HCT116 (cell line): ENCODE data around the gene CCNYL1. TPM values are rescaled to one million over a fixed set of nuclear protein-coding genes. Genes with fewer than 3 reads are reported as not detected.

Experiments
- ATAC-seq: fragments of 200-7000 bp; cut with Tn5 transposase; 2 replicates; pipeline ENCODE4 v1.9.1; 2020; ENCODE audit warnings: mild to moderate bottlenecking, moderate library complexity
- BruUV-seq: library from RNA; stranded (reverse); fragments of 400-500 nt; replicated peaks from 2 replicates; lab custom pipeline; 2021; lab: Mats Ljungman, UMichigan
- CTCF ChIA-PET: fragments of 300-600 bp; sonication (Branson Sonifier 250); formaldehyde crosslinking; loops from one replicate; lab custom pipeline; 2021; ENCODE audit warnings: antibody characterized with exemption; lab: Charles Lee
- POLR2A ChIA-PET: fragments of 300-600, 350-600 bp; sonication (Branson Sonifier 250); formaldehyde crosslinking; loops from one replicate; lab custom pipeline; 2021; ENCODE audit warnings: antibody characterized with exemption; lab: Charles Lee
- RAD21 ChIA-PET, 2 experiments: fragments of 300-600 bp; sonication (Branson Sonifier 250); formaldehyde crosslinking; loops; one replicate each; lab custom pipeline; 2023; ENCODE audit warnings: low total read pairs in 2 of 2; ENCODE audit not compliant: uncharacterized antibody in 2 of 2, unreplicated experiment in 2 of 2, low non-redundant PET in 1 of 2; lab: Charles Lee
- DNase-seq: peaks from one replicate; pipeline ENCODE4 v3.0.0-alpha.2; 2010; ENCODE audit warnings: low read depth, low spot score
- H2AFZ ChIP-seq: fragments of 200-600 bp; shearing (Covaris generic), sonication (generic); 2 replicates; pipeline ENCODE4 v1.6.1; 2017; ENCODE audit warnings: low read depth, mixed run types, mixed read lengths, antibody characterized with exemption, low read length; ENCODE audit not compliant: poor library complexity, severe bottlenecking
- H3K27ac ChIP-seq: 2 replicates; pipeline ENCODE4 v1.5.1; 2012; ENCODE audit warnings: low read depth, low read length
- H3K27me3 ChIP-seq: fragments of 200-600 bp; sonication (generic); 2 replicates; pipeline ENCODE4 v1.6.1; 2016; ENCODE audit warnings: mixed run types, low read length, mixed read lengths; ENCODE audit not compliant: insufficient read depth
- H3K36me3 ChIP-seq, 2 experiments: fragments of 200-500 bp in 1 of 2; fragments of 200-600 bp in 1 of 2; sonication (Bioruptor generic) in 1 of 2; sonication (generic) in 1 of 2; 2 replicates each; pipeline versions ENCODE4 v1.5.1 to v1.6.1; 2014 to 2016; ENCODE audit warnings: low read length in 2 of 2, inconsistent platforms in 1 of 2, mixed read lengths in 1 of 2, mixed run types in 1 of 2; ENCODE audit not compliant: insufficient read depth in 2 of 2, control insufficient read depth in 1 of 2
- H3K4me1 ChIP-seq, 2 experiments: fragments of 200-600 bp in 1 of 2; sonication (generic) in 1 of 2; 2 replicates each; pipeline versions ENCODE4 v1.5.1 to v1.6.1; 2012 to 2017; ENCODE audit warnings: low read length in 2 of 2, inconsistent platforms in 1 of 2, mild to moderate bottlenecking in 1 of 2, mixed read lengths in 1 of 2, mixed run types in 1 of 2, moderate library complexity in 1 of 2; ENCODE audit not compliant: insufficient read depth in 2 of 2, control insufficient read depth in 1 of 2
- H3K4me2 ChIP-seq: fragments of 200-600 bp; sonication (generic); 2 replicates; pipeline ENCODE4 v1.6.1; 2017; ENCODE audit warnings: mixed run types, low read length, mixed read lengths
- H3K4me3 ChIP-seq, 2 experiments: fragments of 200-600 bp in 1 of 2; sonication (generic) in 1 of 2; replicated peaks in 1 of 2; 2 replicates each; pipeline ENCODE4 v1.5.1; 2011 to 2016; ENCODE audit warnings: low read length in 2 of 2, control low read depth in 1 of 2, low read depth in 1 of 2, mild to moderate bottlenecking in 1 of 2, mixed read lengths in 1 of 2, mixed run types in 1 of 2
- H3K79me2 ChIP-seq: fragments of 200-600 bp; sonication (generic); 2 replicates; pipeline ENCODE4 v1.6.1; 2017; ENCODE audit warnings: mild to moderate bottlenecking, mixed run types, low read length, moderate library complexity, mixed read lengths; ENCODE audit not compliant: insufficient read depth
- H3K9ac ChIP-seq: fragments of 200-600 bp; sonication (generic); 2 replicates; pipeline ENCODE4 v1.6.1; 2016; ENCODE audit warnings: low read length, mixed read lengths
- H3K9me2 ChIP-seq: fragments of 200-600 bp; sonication (generic), shearing (Covaris generic); 2 replicates; pipeline ENCODE4 v1.6.1; 2017; ENCODE audit warnings: mixed run types, mild to moderate bottlenecking, moderate library complexity; ENCODE audit not compliant: insufficient read depth
- H3K9me3 ChIP-seq, 2 experiments: fragments of 200-500 bp in 1 of 2; fragments of 200-600 bp in 1 of 2; sonication (Bioruptor generic) in 1 of 2; sonication (generic) in 1 of 2; 2 replicates each; pipeline ENCODE4 v1.6.1; 2014 to 2017; ENCODE audit warnings: low read length in 2 of 2, mixed read lengths in 2 of 2, inconsistent platforms in 1 of 2, low read depth in 1 of 2, mild to moderate bottlenecking in 1 of 2, mixed run types in 1 of 2, moderate library complexity in 1 of 2; ENCODE audit not compliant: control insufficient read depth in 1 of 2, insufficient read depth in 1 of 2
- H4K20me1 ChIP-seq: fragments of 200-600 bp; sonication (generic), shearing (Covaris generic); 2 replicates; pipeline ENCODE4 v1.6.1; 2017; ENCODE audit warnings: mixed run types, mild to moderate bottlenecking, moderate library complexity; ENCODE audit not compliant: insufficient read depth
- ATF3 ChIP-seq: IDR thresholded peaks from 2 replicates; pipeline ENCODE4 v1.6.1; 2012
- CBX3 ChIP-seq: IDR thresholded peaks from 2 replicates; pipeline ENCODE4 v1.6.1; 2012; ENCODE audit warnings: low read depth
- CEBPB ChIP-seq: IDR thresholded peaks from 2 replicates; pipeline ENCODE4 v1.6.1; 2012; ENCODE audit warnings: low read depth
- EGR1 ChIP-seq: IDR thresholded peaks from 2 replicates; pipeline ENCODE4 v1.6.1; 2012; ENCODE audit warnings: low read depth
- ELF1 ChIP-seq: IDR thresholded peaks from 2 replicates; pipeline ENCODE4 v1.6.1; 2012; ENCODE audit warnings: low read depth, borderline replicate concordance
- EZH2 ChIP-seq: fragments of 200-600 bp; sonication (generic); IDR thresholded peaks from 2 replicates; pipeline ENCODE4 v1.6.1; 2017; ENCODE audit warnings: antibody characterized with exemption, mixed run types
- EZH2phosphoT487 ChIP-seq: fragments of 200-600 bp; IDR thresholded peaks from 2 replicates; pipeline ENCODE4 v1.6.1; 2018; ENCODE audit warnings: antibody characterized with exemption, borderline replicate concordance
- FOSL1 ChIP-seq: IDR thresholded peaks from 2 replicates; pipeline ENCODE4 v1.6.1; 2012; ENCODE audit warnings: low read depth
- JUND ChIP-seq: IDR thresholded peaks from 2 replicates; pipeline ENCODE4 v1.6.1; 2012
- MAX ChIP-seq: IDR thresholded peaks from 2 replicates; pipeline ENCODE4 v1.6.1; 2012
- POLR2A ChIP-seq: IDR thresholded peaks from 2 replicates; pipeline ENCODE4 v1.7.0; 2011; ENCODE audit warnings: borderline replicate concordance; ENCODE audit not compliant: insufficient read depth, insufficient read length; ENCODE audit errors: extremely low read depth
- RAD21 ChIP-seq: IDR thresholded peaks from 2 replicates; pipeline ENCODE4 v1.6.1; 2012; ENCODE audit warnings: low read depth, mild to moderate bottlenecking
- REST ChIP-seq: IDR thresholded peaks from 2 replicates; pipeline ENCODE4 v1.6.1; 2012; ENCODE audit warnings: low read depth
- SIN3A ChIP-seq: IDR thresholded peaks from 2 replicates; pipeline ENCODE4 v1.6.1; 2012; ENCODE audit warnings: low read depth
- SP1 ChIP-seq: IDR thresholded peaks from 2 replicates; pipeline ENCODE4 v1.6.1; 2012; ENCODE audit warnings: low read depth
- SRF ChIP-seq: IDR thresholded peaks from 2 replicates; pipeline ENCODE4 v1.6.1; 2012; ENCODE audit warnings: low read depth
- TCF7L2 ChIP-seq: IDR thresholded peaks from 2 replicates; pipeline ENCODE4 v1.7.0; 2011; ENCODE audit warnings: borderline replicate concordance, inconsistent platforms; ENCODE audit not compliant: insufficient read depth, insufficient read length; ENCODE audit errors: extremely low read depth
- ZBTB33 ChIP-seq: IDR thresholded peaks from 2 replicates; pipeline ENCODE4 v1.6.1; 2011; ENCODE audit warnings: mild to moderate bottlenecking, low read length, moderate library complexity; ENCODE audit not compliant: insufficient replicate concordance; ENCODE audit errors: extremely low read depth
- ZNF274 ChIP-seq: fragments of 200-500 bp; sonication (Bioruptor generic); IDR thresholded peaks from 2 replicates; pipeline ENCODE4 v1.6.1; 2014; ENCODE audit warnings: mild to moderate bottlenecking, low read depth, low read length, inconsistent platforms
- intact Hi-C: fragments of 100-400 bp; cut with micrococcal nuclease; formaldehyde crosslinking; loops from 2 replicates; pipeline ENCODE4 v1.10.0; 2022
- total RNA-seq: library from RNA; stranded (reverse); gene quantifications from one replicate; pipeline ENCODE4 v1.2.1, GENCODE V29; 2021; ENCODE audit not compliant: unreplicated experiment

CCNYL1 gene
- total RNA-seq, 1 experiment from 2014 or later, result 14.9 TPM

GRCh38 chr2:207775473-207775872 is 64.0 kb downstream of the CCNYL1 start (continued):
- TF ChIP-seq MAX (no peak), SP1 (no peak), FOSL1 (no peak), ZBTB33 (no peak)

GRCh38 chr2:207777124-207777523 is 65.7 kb downstream of the CCNYL1 start:
- no peak for DNase-seq
- no TSS peak for BruUV-seq
- no peaks in the 10 kb centered on the region for H3K79me2 ChIP-seq
- TF ChIP-seq EGR1 (no peak), RAD21 (no peak), ATF3 (no peak), CBX3 (no peak), ZNF274 (no peak), TCF7L2 (no peak), CEBPB (no peak), SP1 (no peak), POLR2A (no peak), EZH2 (no peak), ZBTB33 (no peak), SRF (no peak), SIN3A (no peak), ELF1 (no peak), JUND (no peak), REST (no peak), EZH2phosphoT487 (no peak)
- no peak overlapping the region for H3K4me2 ChIP-seq
- H2AFZ ChIP-seq, result no peak overlapping the region
- intact Hi-C loops, result no loop called here
- no peaks in the 10 kb centered on the region for H3K27me3 ChIP-seq
- RAD21 ChIA-PET, result no interaction called here
- no peaks in the 10 kb centered on the region for H3K9me3 ChIP-seq
- no peak for ATAC-seq
- H3K9ac ChIP-seq, result no peak overlapping the region
- H3K4me1 ChIP-seq, result peaks cover 0 to 6% of the 10 kb centered on the region in 2 experiments; a peak in 1 of 4 replicates
- CTCF ChIA-PET, result no interaction called here
- H3K27ac ChIP-seq, result no peak overlapping the region
- POLR2A ChIA-PET, result no interaction called here
- no peak overlapping the region for H3K4me3 ChIP-seq
- no peaks in the 10 kb centered on the region for H4K20me1 ChIP-seq
- H3K9me2 ChIP-seq, result no peaks in the 10 kb centered on the region
- H3K36me3 ChIP-seq, result no peaks in the 10 kb centered on the region
